ENCODE results near the gene KCNA1. TPM values are rescaled to one million over a fixed set of nuclear protein-coding genes. Genes with fewer than 3 reads are reported as not detected.

The KCNA1 gene
- total and polyA plus RNA-seq, 8 donors: 0.19 TPM; not detected in 7

- no peak for FAIRE-seq
- Histone ChIP-seq H3K4me1 (no peaks in the 10 kb centered on the region), H3K9me3 (no peaks in the 10 kb centered on the region), H3K36me3 (no peaks in the 10 kb centered on the region), H3K4me3 (no peak overlapping the region), H3K27me3 (peaks cover 0 to 2% (median 0%) of the 10 kb centered on the region in 4 donors), H3K27ac (no peak overlapping the region)
- no peak for DNase-seq
- intact Hi-C loops (cut with DNase I): no loop called here
- no peak for TF ChIP-seq CTCF (IDR thresholded peaks at IDR 0.05)
- 15 to 20% methylated on average over 2 of the region's 2 CpGs for WGBS, 2 donors
- ATAC-seq: no peak
Measured at GRCh38 chr12:4956054-4956453, 46.3 kb downstream of the KCNA1 start.

GRCh38 chr12:4956968-4957367 is 47.3 kb downstream of the KCNA1 start:
- WGBS, 2 donors: 63 to 79% methylated on average over 11 of the region's 11 CpGs
- no peak overlapping the region for H3K4me3 ChIP-seq
- DNase-seq (no peak), ATAC-seq (no peak), FAIRE-seq (no peak)
- TF ChIP-seq CTCF (IDR thresholded peaks at IDR 0.05): no peak
- intact Hi-C loops (cut with DNase I): no loop called here
- H3K4me1 ChIP-seq: no peaks in the 10 kb centered on the region
- no peak overlapping the region for H3K27ac ChIP-seq
- H3K9me3 ChIP-seq: no peaks in the 10 kb centered on the region
- H3K36me3 ChIP-seq: no peaks in the 10 kb centered on the region
- H3K27me3 ChIP-seq: peaks cover 0 to 2% (median 0%) of the 10 kb centered on the region in 4 donors

- Histone ChIP-seq H3K4me3 (no peak overlapping the region), H3K9me3 (no peaks in the 10 kb centered on the region), H3K27ac (no peak overlapping the region), H3K36me3 (no peaks in the 10 kb centered on the region), H3K27me3 (peaks cover 0 to 2% (median 0%) of the 10 kb centered on the region in 4 donors), H3K4me1 (no peaks in the 10 kb centered on the region)
- no peak for DNase-seq
- no peak for FAIRE-seq
- ATAC-seq: no peak
- 59 to 70% methylated on average over 5 of the region's 5 CpGs for WGBS, 2 donors
- intact Hi-C loops (cut with DNase I): no loop called here
- TF ChIP-seq CTCF (IDR thresholded peaks at IDR 0.05): no peak
Measured at GRCh38 chr12:4957761-4958160, 48.1 kb downstream of the KCNA1 start.

- FAIRE-seq: no peak
- no peak overlapping the region for H3K4me3 ChIP-seq
Measured at GRCh38 chr12:4958697-4959375, 49.1 kb downstream of the KCNA1 start.

More at GRCh38 chr12:4958697-4959375, 49.1 kb downstream of the KCNA1 start:
- Histone ChIP-seq H3K9me3 (no peaks in the 10 kb centered on the region), H3K27me3 (peaks cover 0 to 2% (median 0%) of the 10 kb centered on the region in 4 donors), H3K27ac (no peak overlapping the region), H3K4me1 (no peaks in the 10 kb centered on the region), H3K36me3 (no peaks in the 10 kb centered on the region)
- TF ChIP-seq CTCF (IDR thresholded peaks at IDR 0.05): no peak
- no peak for ATAC-seq
- 58 to 75% methylated on average over 6 of the region's 6 CpGs for WGBS, 2 donors
- DNase-seq: no peak
- intact Hi-C loops (cut with DNase I): no loop called here
